Endodermal cell (in vitro differentiated cells): ENCODE measurements around the gene ATP2A3. TPM values are rescaled to one million over a fixed set of nuclear protein-coding genes. Genes with fewer than 3 reads are reported as not detected.
"Not testable (repeated sequence)": the region's sequence is repeated elsewhere in the genome, so short reads cannot be mapped to it uniquely, and the experiment has no call there.

Experiments
- DNase-seq: peaks from one replicate; pipeline ENCODE4 v3.0.0-alpha.2; 2017
- H3K27ac ChIP-seq: 2 replicates; pipeline ENCODE4 v1.5.1; 2013; ENCODE audit warnings: mild to moderate bottlenecking, low read depth, low read length, moderate library complexity
- H3K27me3 ChIP-seq: 2 replicates; pipeline ENCODE4 v1.6.1; 2013; ENCODE audit warnings: mild to moderate bottlenecking, low read length, moderate library complexity; ENCODE audit not compliant: insufficient read depth, control insufficient read depth, poor library complexity, severe bottlenecking
- H3K36me3 ChIP-seq: 2 replicates; pipeline ENCODE4 v1.7.0; 2013; ENCODE audit warnings: mild to moderate bottlenecking, low read length, moderate library complexity; ENCODE audit not compliant: control insufficient read depth, insufficient read depth
- H3K4me1 ChIP-seq: one replicate; pipeline ENCODE4 v1.7.0; 2013; ENCODE audit warnings: low read length; ENCODE audit not compliant: control insufficient read depth, insufficient read depth
- H3K4me3 ChIP-seq: 2 replicates; pipeline ENCODE4 v1.5.1; 2013; ENCODE audit warnings: mild to moderate bottlenecking, low read length, moderate library complexity
- H3K9ac ChIP-seq: 2 replicates; pipeline ENCODE4 v1.6.1; 2013; ENCODE audit warnings: mild to moderate bottlenecking, low read length, moderate library complexity; ENCODE audit not compliant: poor library complexity, severe bottlenecking; ENCODE audit errors: extremely low read depth
- H3K9me3 ChIP-seq: 2 replicates; pipeline ENCODE4 v1.6.1; 2013; ENCODE audit warnings: mild to moderate bottlenecking, low read length, moderate library complexity; ENCODE audit not compliant: control insufficient read depth
- H3K27ac Mint-ChIP-seq: 2 replicates; pipeline ENCODE4 v1.8.0; 2020; ENCODE audit warnings: mixed read lengths
- H3K27me3 Mint-ChIP-seq: 2 replicates; pipeline ENCODE4 v1.8.0; 2021; ENCODE audit warnings: mild to moderate bottlenecking, mixed read lengths; ENCODE audit not compliant: insufficient read depth
- H3K36me3 Mint-ChIP-seq: 2 replicates; pipeline ENCODE4 v1.8.0; 2020; ENCODE audit warnings: low read depth, mixed read lengths
- H3K4me1 Mint-ChIP-seq: 2 replicates; pipeline ENCODE4 v1.8.0; 2020; ENCODE audit warnings: mixed read lengths
- H3K4me3 Mint-ChIP-seq: 2 replicates; pipeline ENCODE4 v1.8.0; 2020; ENCODE audit warnings: mild to moderate bottlenecking, moderate library complexity, mixed read lengths
- H3K9me3 Mint-ChIP-seq: 2 replicates; pipeline ENCODE4 v1.8.0; 2020; ENCODE audit warnings: mild to moderate bottlenecking, mixed read lengths
- CTCF ChIP-seq: fragments of 200-600 bp; sonication (generic); conservative IDR thresholded peaks from 2 replicates; pipeline ENCODE4 v1.5.0; 2021; ENCODE audit warnings: antibody characterized with exemption, mild to moderate bottlenecking
- WGBS, 2 experiments: methylation state at CpG; one replicate each; pipeline versions ENCODE4 v1.1.5 to v1.1.7; 2013; ENCODE audit warnings: missing lambda C conversion rate in 2 of 2, mixed read lengths in 1 of 2; ENCODE audit not compliant: insufficient coverage in 1 of 2, insufficient read length in 1 of 2; 5-methylcytosine and 5-hydroxymethylcytosine counted together
- total RNA-seq, 2 donors: library from RNA; stranded (reverse); fragmentation: NEBNext Ultra II Directional in 1 of 2; extraction: Animal tissue kit (Norgen Biotek cat#: 25700) in 1 of 2; gene quantifications; 2 replicates in 1 of 2; 3 replicates in 1 of 2; pipeline ENCODE4 v1.2.1, GENCODE V29; 2021

The ATP2A3 gene
- total RNA-seq, 2 donors from 2014 or later, result 1.4 to 3.7 TPM

DNA sequence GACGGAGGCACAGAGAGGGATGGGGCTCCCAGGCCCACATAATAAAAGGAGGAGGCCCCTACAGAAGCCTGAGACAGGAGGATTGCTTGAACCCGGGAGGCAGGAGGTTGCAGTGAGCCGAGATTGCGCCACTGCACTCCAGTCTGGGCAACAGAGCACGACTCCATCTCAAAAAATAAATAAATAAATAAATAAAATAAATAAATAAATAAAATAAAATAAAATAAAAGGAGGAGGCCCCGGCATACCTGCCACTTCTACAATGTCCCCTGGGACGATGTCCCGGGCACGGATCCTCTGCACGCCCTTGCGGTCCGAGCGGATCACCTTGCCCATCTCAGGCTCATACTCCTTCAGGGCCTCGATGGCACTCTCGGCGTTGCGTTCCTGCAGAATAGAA is 13.2 kb downstream of the ATP2A3 start:
- Mint-ChIP-seq H3K9me3 (no peaks in the 10 kb centered on the region), H3K36me3 (no peaks in the 10 kb centered on the region), H3K4me1 (no peaks in the 10 kb centered on the region), H3K4me3 (no peak overlapping the region), H3K27me3 (peaks cover under 1% of the 10 kb centered on the region), H3K27ac (no peak overlapping the region)
- H3K4me1 ChIP-seq, result no peaks in the 10 kb centered on the region
- no peak overlapping the region for H3K4me3 ChIP-seq
- no peak overlapping the region for H3K9ac ChIP-seq
- H3K36me3 ChIP-seq, result no peaks in the 10 kb centered on the region
- H3K27ac ChIP-seq, result no peak overlapping the region
- H3K9me3 ChIP-seq, result no peaks in the 10 kb centered on the region
- H3K27me3 ChIP-seq, result no peaks in the 10 kb centered on the region
- no peak for TF ChIP-seq CTCF
- 90 to 95% methylated on average over 10 to 14 of the region's 17 CpGs for WGBS, 2 experiments
- no peak for DNase-seq

DNA sequence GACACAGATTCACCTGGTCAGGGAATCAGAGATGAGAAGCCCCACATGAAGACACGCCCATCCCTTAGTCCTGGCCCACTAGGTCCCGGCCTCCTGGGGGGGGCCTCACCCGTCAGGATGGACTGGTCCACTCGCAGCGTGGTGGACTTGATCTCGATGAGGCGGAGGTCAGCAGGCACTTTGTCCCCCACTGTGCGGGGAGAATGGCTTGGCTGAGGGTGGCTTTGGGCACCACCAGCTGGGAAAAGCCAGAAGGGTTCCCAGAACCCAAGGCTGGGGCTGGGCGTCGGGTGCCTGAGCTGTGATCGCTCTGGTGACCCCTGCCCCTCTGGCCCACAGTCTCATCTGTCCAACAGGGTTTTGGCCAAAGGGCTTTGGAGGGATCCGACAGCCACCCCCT is 13.7 kb downstream of the ATP2A3 start:
- Mint-ChIP-seq H3K36me3 (no peaks in the 10 kb centered on the region), H3K4me3 (no peak overlapping the region), H3K9me3 (no peaks in the 10 kb centered on the region), H3K27me3 (peaks cover 2% of the 10 kb centered on the region), H3K4me1 (no peaks in the 10 kb centered on the region), H3K27ac (no peak overlapping the region)
- Histone ChIP-seq H3K9ac (no peak overlapping the region), H3K9me3 (no peaks in the 10 kb centered on the region), H3K27me3 (no peaks in the 10 kb centered on the region), H3K4me1 (no peaks in the 10 kb centered on the region), H3K36me3 (no peaks in the 10 kb centered on the region), H3K27ac (no peak overlapping the region), H3K4me3 (no peak overlapping the region)
- no peak for DNase-seq
- TF ChIP-seq CTCF, result no peak
- WGBS, 2 experiments, result 92 to 96% methylated on average over 11 to 12 of the region's 12 CpGs

DNA sequence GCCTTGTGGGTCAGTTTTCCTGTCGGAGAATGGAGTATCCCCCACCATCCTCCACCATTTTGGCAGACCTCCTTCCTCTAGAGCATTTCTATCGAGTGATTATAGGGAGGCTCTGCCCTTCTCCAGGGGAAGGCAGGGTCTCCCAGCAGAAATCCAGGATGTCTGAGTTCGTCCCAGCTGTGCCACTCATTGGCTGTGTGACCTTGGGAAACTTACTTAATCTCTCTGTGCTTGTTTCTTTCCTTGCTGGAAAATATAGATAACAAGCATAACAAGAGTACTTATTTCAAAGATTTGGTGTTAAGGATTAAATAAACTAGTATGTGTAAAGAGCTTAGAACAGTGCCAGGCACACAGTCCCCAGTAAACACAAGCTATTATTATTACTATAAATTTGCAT is 14.8 kb downstream of the ATP2A3 start:
- Mint-ChIP-seq H3K4me1 (no peaks in the 10 kb centered on the region), H3K9me3 (no peaks in the 10 kb centered on the region), H3K27me3 (peaks cover 4% of the 10 kb centered on the region), H3K36me3 (no peaks in the 10 kb centered on the region), H3K4me3 (no peak overlapping the region), H3K27ac (no peak overlapping the region)
- no peaks in the 10 kb centered on the region for H3K9me3 ChIP-seq
- TF ChIP-seq CTCF, result no peak
- H3K4me1 ChIP-seq, result no peaks in the 10 kb centered on the region
- 50 to 89% methylated on average over 1 to 3 of the region's 3 CpGs for WGBS, 2 experiments
- no peak for DNase-seq
- no peak overlapping the region for H3K9ac ChIP-seq
- no peak overlapping the region for H3K4me3 ChIP-seq
- H3K36me3 ChIP-seq, result no peaks in the 10 kb centered on the region
- peaks cover under 1% of the 10 kb centered on the region for H3K27me3 ChIP-seq
- H3K27ac ChIP-seq, result no peak overlapping the region

DNA sequence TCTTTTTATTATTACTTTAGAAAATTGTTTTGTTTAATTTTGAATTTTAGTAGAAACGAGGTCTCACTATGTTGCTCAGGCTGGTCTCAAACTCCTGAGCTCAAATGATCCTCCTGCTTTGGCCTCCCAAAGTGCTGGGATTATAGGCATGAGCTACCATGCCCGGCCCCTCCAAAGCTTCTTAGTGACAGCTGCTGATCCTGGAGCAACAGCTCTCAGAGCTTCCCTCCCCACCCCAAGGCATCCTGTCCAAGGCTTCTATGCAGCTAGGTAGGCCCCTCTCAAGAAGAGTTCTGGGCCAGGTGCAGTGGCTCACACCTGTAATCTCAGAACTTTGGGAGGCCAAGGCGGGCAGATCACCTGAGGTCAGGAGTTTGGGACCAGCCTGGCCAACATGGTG is 15.7 kb downstream of the ATP2A3 start:
- H3K36me3 Mint-ChIP-seq, H3K9me3 Mint-ChIP-seq, H3K27ac ChIP-seq, H3K4me1 Mint-ChIP-seq, H3K4me1 ChIP-seq, H3K27ac Mint-ChIP-seq, H3K9me3 ChIP-seq, DNase-seq, H3K9ac ChIP-seq, H3K4me3 ChIP-seq, H3K36me3 ChIP-seq, H3K27me3 ChIP-seq, H3K4me3 Mint-ChIP-seq: not testable (repeated sequence)
- H3K27me3 Mint-ChIP-seq, result peaks cover 13% of the 10 kb centered on the region
- 89 to 96% methylated on average over 3 of the region's 3 CpGs for WGBS, 2 experiments
